ENCODE measurements around the gene COMTD1.

COMTD1 gene

GRCh38 chr10:75234017-75234682 lies 1.6 kb downstream of the COMTD1 start:
- POLR2A ChIA-PET: interaction anchor here (0.6 to 1.6 kb wide), 3 partner anchors 12 to 46 kb away, joined by 3 to 7 read pairs (median 3); partner anchors contain the start of gene VDAC2
- TF ChIP-seq CTCF (IDR thresholded peaks at IDR 0.05; ENCODE audit: control extremely low read depth, extremely low read depth, low read depth, missing control alignments): no peak
- DNase-seq (ENCODE audit: extremely low spot score): peak; percentile 99
- CTCF ChIA-PET: interaction anchor here (0.9 to 11.1 kb wide), 9 partner anchors 10 to 127 kb away, joined by 3 to 148 read pairs (median 6); partner anchors contain the start of gene VDAC2

- ChIA-PET CTCF (interaction anchor here (1.3 to 11.1 kb wide), 8 partner anchors 9 to 126 kb away, joined by 4 to 148 read pairs (median 10); partner anchors contain the start of gene VDAC2), POLR2A (interaction anchor here (1.3 to 1.6 kb wide), 2 partner anchors 23 to 46 kb away, joined by 4 to 7 read pairs; partner anchors contain the start of gene VDAC2)
- no peak for TF ChIP-seq CTCF (IDR thresholded peaks at IDR 0.05; ENCODE audit: control extremely low read depth, extremely low read depth, low read depth, missing control alignments)
- no peak for DNase-seq (ENCODE audit: extremely low spot score)
Observed at GRCh38 chr10:75233444-75234016, 2.2 kb downstream of the COMTD1 start.

- POLR2A ChIA-PET: interaction anchor here (0.8 to 1.3 kb wide), 2 partner anchors 22 to 44 kb away, joined by 3 to 4 read pairs; no protein-coding TSS in a partner anchor
- DNase-seq (ENCODE audit: extremely low spot score): no peak
- CTCF ChIA-PET: interaction anchor here (0.7 to 11.1 kb wide), 11 partner anchors 8 to 1346 kb away, joined by 3 to 148 read pairs (median 5); partner anchors contain the start of gene VDAC2
- no peak for TF ChIP-seq CTCF (IDR thresholded peaks at IDR 0.05; ENCODE audit: control extremely low read depth, extremely low read depth, low read depth, missing control alignments)
Observed at GRCh38 chr10:75231672-75232581, 3.8 kb downstream of the COMTD1 start.

GRCh38 chr10:75230600-75231038 lies 5.1 kb downstream of the COMTD1 start:
- TF ChIP-seq CTCF (IDR thresholded peaks at IDR 0.05; ENCODE audit: control extremely low read depth, extremely low read depth, low read depth, missing control alignments): peak; percentile 96
- ChIA-PET POLR2A (interaction anchor here (0.7 kb wide), 1 partner anchor 43 kb away, joined by 4 read pairs; no protein-coding TSS in a partner anchor), CTCF (interaction anchor here (0.6 to 11.1 kb wide), 23 partner anchors 8 to 1343 kb away, joined by 3 to 148 read pairs (median 4); partner anchors contain the start of genes SAMD8 and VDAC2)
- DNase-seq (ENCODE audit: extremely low spot score): peak; percentile 81

- no peak for DNase-seq (ENCODE audit: extremely low spot score)
- no peak for TF ChIP-seq CTCF (IDR thresholded peaks at IDR 0.05; ENCODE audit: control extremely low read depth, extremely low read depth, low read depth, missing control alignments)
- CTCF ChIA-PET: interaction anchor here (0.7 to 11.1 kb wide), 18 partner anchors 8 to 1343 kb away, joined by 3 to 148 read pairs (median 4); partner anchors contain the start of genes SAMD8 and VDAC2
- POLR2A ChIA-PET: no interaction called here
Observed at GRCh38 chr10:75229971-75230370, 5.8 kb downstream of the COMTD1 start.

Data from GM10248 (cell line).